Mesendoderm (in vitro differentiated cells): Measurements from ENCODE around the gene THSD7A.

ENCODE experiments used
- DNase-seq: peaks from one replicate; pipeline ENCODE4 v3.0.0; 2013
- H2AK5ac ChIP-seq: 2 replicates; pipeline ENCODE4 v1.6.1; 2013; ENCODE audit warnings: low read length, inconsistent platforms
- H2BK120ac ChIP-seq: 2 replicates; pipeline ENCODE4 v1.6.1; 2013; ENCODE audit warnings: low read depth, mild to moderate bottlenecking, low read length, moderate library complexity, mixed read lengths
- H2BK15ac ChIP-seq: replicated peaks from 2 replicates; pipeline ENCODE4 v1.6.1; 2013; ENCODE audit warnings: low read depth, mild to moderate bottlenecking, moderate library complexity
- H2BK5ac ChIP-seq: 2 replicates; pipeline ENCODE4 v1.6.1; 2013; ENCODE audit warnings: low read length, inconsistent platforms
- H3K18ac ChIP-seq: 2 replicates; pipeline ENCODE4 v1.6.1; 2013; ENCODE audit warnings: mild to moderate bottlenecking, low read length, mixed read lengths
- H3K23ac ChIP-seq: one replicate; pipeline ENCODE4 v1.6.1; 2013; ENCODE audit warnings: low read length
- H3K27ac ChIP-seq: 2 replicates; pipeline ENCODE4 v1.5.1; 2013; ENCODE audit warnings: low read depth, mild to moderate bottlenecking, inconsistent platforms, low read length, moderate library complexity
- H3K27me3 ChIP-seq: 2 replicates; pipeline ENCODE4 v1.6.1; 2013; ENCODE audit warnings: low read length, control low read depth, mild to moderate bottlenecking, inconsistent platforms; ENCODE audit not compliant: insufficient read depth, poor library complexity
- H3K36me3 ChIP-seq: 2 replicates; pipeline ENCODE4 v1.6.1; 2013; ENCODE audit warnings: low read length, inconsistent platforms; ENCODE audit not compliant: control insufficient read depth, insufficient read depth
- H3K4ac ChIP-seq: one replicate; pipeline ENCODE4 v1.6.1; 2013; ENCODE audit warnings: low read depth, mild to moderate bottlenecking, low read length, moderate library complexity
- H3K4me1 ChIP-seq: 2 replicates; pipeline ENCODE4 v1.6.1; 2013; ENCODE audit warnings: low read depth, low read length, inconsistent platforms; ENCODE audit not compliant: control insufficient read depth
- H3K4me2 ChIP-seq: 2 replicates; pipeline ENCODE4 v1.6.1; 2013; ENCODE audit warnings: low read length
- H3K4me3 ChIP-seq: 2 replicates; pipeline ENCODE4 v1.5.1; 2013; ENCODE audit warnings: mild to moderate bottlenecking, low read length
- H3K56ac ChIP-seq: one replicate; pipeline ENCODE4 v1.6.1; 2013; ENCODE audit warnings: low read length
- H3K79me1 ChIP-seq: 2 replicates; pipeline ENCODE4 v1.6.1; 2013; ENCODE audit warnings: low read length, inconsistent platforms
- H3K79me2 ChIP-seq: 2 replicates; pipeline ENCODE4 v1.6.1; 2013; ENCODE audit warnings: mild to moderate bottlenecking, low read length; ENCODE audit not compliant: control insufficient read depth, insufficient read depth
- H3K9ac ChIP-seq: 2 replicates; pipeline ENCODE4 v1.6.1; 2013; ENCODE audit warnings: low read length, inconsistent platforms
- H4K5ac ChIP-seq: one replicate; pipeline ENCODE4 v1.6.1; 2013; ENCODE audit warnings: low read length
- H4K8ac ChIP-seq: one replicate; pipeline ENCODE4 v1.6.1; 2013; ENCODE audit warnings: low read depth, mild to moderate bottlenecking, control low read depth, low read length, moderate library complexity
- WGBS: extraction: QIAGEN DNeasy Blood & Tissue Kit; methylation state at CpG from one replicate; pipeline ENCODE4 v1.1.7; 2013; ENCODE audit warnings: low lambda C conversion rate, missing lambda C conversion rate; ENCODE audit not compliant: insufficient coverage; ENCODE audit errors: extremely low coverage; 5-methylcytosine and 5-hydroxymethylcytosine counted together

Gene THSD7A

GRCh38 chr7:11650030-11650429 is 182.0 kb downstream of the THSD7A start:
- H4K8ac ChIP-seq, result no peak overlapping the region
- no peak overlapping the region for H3K4me2 ChIP-seq
- H3K56ac ChIP-seq, result no peak overlapping the region
- H2BK120ac ChIP-seq, result no peak overlapping the region
- H3K27ac ChIP-seq, result no peak overlapping the region
- no peak overlapping the region for H2BK5ac ChIP-seq
- H3K79me1 ChIP-seq, result no peaks in the 10 kb centered on the region
- H3K79me2 ChIP-seq, result no peaks in the 10 kb centered on the region
- H3K9ac ChIP-seq, result no peak overlapping the region
- H3K27me3 ChIP-seq, result no peaks in the 10 kb centered on the region
- no peak overlapping the region for H3K4me3 ChIP-seq
- no peak overlapping the region for H3K4ac ChIP-seq
- H2BK15ac ChIP-seq, result no peak overlapping the region
- H3K4me1 ChIP-seq, result no peaks in the 10 kb centered on the region
- no peak overlapping the region for H2AK5ac ChIP-seq
- no peak overlapping the region for H4K5ac ChIP-seq
- H3K23ac ChIP-seq, result no peak overlapping the region
- H3K18ac ChIP-seq, result no peak overlapping the region
- no peak for DNase-seq
- no peaks in the 10 kb centered on the region for H3K36me3 ChIP-seq
- no CpG with 5 or more reads among the region's 2 CpGs for WGBS

- H2AK5ac ChIP-seq, result no peak overlapping the region
- no peaks in the 10 kb centered on the region for H3K36me3 ChIP-seq
- H3K4me3 ChIP-seq, result no peak overlapping the region
- H4K5ac ChIP-seq, result no peak overlapping the region
- no peaks in the 10 kb centered on the region for H3K4me1 ChIP-seq
- no peak overlapping the region for H3K23ac ChIP-seq
- H3K79me2 ChIP-seq, result no peaks in the 10 kb centered on the region
- H3K27me3 ChIP-seq, result no peaks in the 10 kb centered on the region
- no peak overlapping the region for H3K27ac ChIP-seq
- H4K8ac ChIP-seq, result no peak overlapping the region
- no peak overlapping the region for H2BK15ac ChIP-seq
- H2BK120ac ChIP-seq, result no peak overlapping the region
- no peak overlapping the region for H3K9ac ChIP-seq
- no peak overlapping the region for H3K4ac ChIP-seq
- H3K79me1 ChIP-seq, result no peaks in the 10 kb centered on the region
- DNase-seq, result no peak
- H2BK5ac ChIP-seq, result no peak overlapping the region
- H3K18ac ChIP-seq, result no peak overlapping the region
- no peak overlapping the region for H3K56ac ChIP-seq
- H3K4me2 ChIP-seq, result no peak overlapping the region
Measured at GRCh38 chr7:11648980-11649379, 183.0 kb downstream of the THSD7A start.

- Histone ChIP-seq H3K79me2 (no peaks in the 10 kb centered on the region), H3K27ac (no peak overlapping the region), H3K9ac (no peak overlapping the region), H3K27me3 (no peaks in the 10 kb centered on the region), H2BK15ac (no peak overlapping the region), H2AK5ac (no peak overlapping the region), H3K23ac (no peak overlapping the region), H3K4ac (no peak overlapping the region), H3K36me3 (no peaks in the 10 kb centered on the region), H3K4me1 (no peaks in the 10 kb centered on the region), H4K8ac (no peak overlapping the region), H3K4me2 (no peak overlapping the region), H3K4me3 (no peak overlapping the region), H3K79me1 (no peaks in the 10 kb centered on the region), H2BK120ac (no peak overlapping the region), H3K56ac (no peak overlapping the region), H3K18ac (no peak overlapping the region), H4K5ac (no peak overlapping the region), H2BK5ac (no peak overlapping the region)
- no peak for DNase-seq
- WGBS, result no CpG with 5 or more reads among the region's 3 CpGs
Measured at GRCh38 chr7:11648101-11648500, 183.9 kb downstream of the THSD7A start.

GRCh38 chr7:11642841-11643240 is 189.2 kb downstream of the THSD7A start:
- Histone ChIP-seq H3K4me1 (no peaks in the 10 kb centered on the region), H3K23ac (no peak overlapping the region), H3K4ac (no peak overlapping the region), H3K4me2 (no peak overlapping the region), H4K5ac (no peak overlapping the region), H4K8ac (no peak overlapping the region), H3K27me3 (no peaks in the 10 kb centered on the region), H2BK5ac (no peak overlapping the region), H2BK15ac (no peak overlapping the region), H3K56ac (no peak overlapping the region), H2BK120ac (no peak overlapping the region), H3K9ac (no peak overlapping the region), H3K18ac (no peak overlapping the region), H2AK5ac (no peak overlapping the region), H3K36me3 (no peaks in the 10 kb centered on the region), H3K79me2 (no peaks in the 10 kb centered on the region), H3K27ac (no peak overlapping the region), H3K79me1 (no peaks in the 10 kb centered on the region), H3K4me3 (no peak overlapping the region)
- no peak for DNase-seq
- 100% methylated on average over 1 of the region's 2 CpGs for WGBS

- Histone ChIP-seq H4K8ac (no peak overlapping the region), H3K79me2 (no peaks in the 10 kb centered on the region), H3K4me3 (no peak overlapping the region), H2AK5ac (no peak overlapping the region), H2BK15ac (no peak overlapping the region), H3K4ac (no peak overlapping the region), H3K27ac (no peak overlapping the region), H3K27me3 (no peaks in the 10 kb centered on the region), H4K5ac (no peak overlapping the region), H2BK5ac (no peak overlapping the region), H3K4me1 (no peaks in the 10 kb centered on the region), H3K56ac (no peak overlapping the region), H3K9ac (no peak overlapping the region), H3K4me2 (no peak overlapping the region), H3K79me1 (no peaks in the 10 kb centered on the region), H2BK120ac (no peak overlapping the region), H3K18ac (no peak overlapping the region), H3K23ac (no peak overlapping the region), H3K36me3 (no peaks in the 10 kb centered on the region)
- no peak for DNase-seq
Measured at GRCh38 chr7:11642276-11642675, 189.7 kb downstream of the THSD7A start.

GRCh38 chr7:11638011-11638774 is 193.8 kb downstream of the THSD7A start:
- no peak overlapping the region for H2BK5ac ChIP-seq
- no peak overlapping the region for H3K18ac ChIP-seq
- no peak overlapping the region for H3K27ac ChIP-seq
- H3K4me1 ChIP-seq, result no peaks in the 10 kb centered on the region
- DNase-seq, result no peak
- H3K9ac ChIP-seq, result no peak overlapping the region
- no peaks in the 10 kb centered on the region for H3K79me1 ChIP-seq
- no peak overlapping the region for H2BK15ac ChIP-seq
- no peak overlapping the region for H4K5ac ChIP-seq
- WGBS, result no CpG with 5 or more reads among the region's 4 CpGs
- no peak overlapping the region for H2AK5ac ChIP-seq
- H3K56ac ChIP-seq, result no peak overlapping the region
- no peak overlapping the region for H3K23ac ChIP-seq
- H3K79me2 ChIP-seq, result no peaks in the 10 kb centered on the region
- H3K4ac ChIP-seq, result no peak overlapping the region
- no peak overlapping the region for H3K4me3 ChIP-seq
- no peak overlapping the region for H2BK120ac ChIP-seq
- H3K36me3 ChIP-seq, result no peaks in the 10 kb centered on the region
- no peaks in the 10 kb centered on the region for H3K27me3 ChIP-seq
- H4K8ac ChIP-seq, result no peak overlapping the region
- no peak overlapping the region for H3K4me2 ChIP-seq
